ENCODE results near the gene KLKB1.

GRCh38 chr4:186265683-186266652 lies 38.7 kb downstream of the KLKB1 start, which contains the start of gene F11:
- TF ChIP-seq, protein P1, sequence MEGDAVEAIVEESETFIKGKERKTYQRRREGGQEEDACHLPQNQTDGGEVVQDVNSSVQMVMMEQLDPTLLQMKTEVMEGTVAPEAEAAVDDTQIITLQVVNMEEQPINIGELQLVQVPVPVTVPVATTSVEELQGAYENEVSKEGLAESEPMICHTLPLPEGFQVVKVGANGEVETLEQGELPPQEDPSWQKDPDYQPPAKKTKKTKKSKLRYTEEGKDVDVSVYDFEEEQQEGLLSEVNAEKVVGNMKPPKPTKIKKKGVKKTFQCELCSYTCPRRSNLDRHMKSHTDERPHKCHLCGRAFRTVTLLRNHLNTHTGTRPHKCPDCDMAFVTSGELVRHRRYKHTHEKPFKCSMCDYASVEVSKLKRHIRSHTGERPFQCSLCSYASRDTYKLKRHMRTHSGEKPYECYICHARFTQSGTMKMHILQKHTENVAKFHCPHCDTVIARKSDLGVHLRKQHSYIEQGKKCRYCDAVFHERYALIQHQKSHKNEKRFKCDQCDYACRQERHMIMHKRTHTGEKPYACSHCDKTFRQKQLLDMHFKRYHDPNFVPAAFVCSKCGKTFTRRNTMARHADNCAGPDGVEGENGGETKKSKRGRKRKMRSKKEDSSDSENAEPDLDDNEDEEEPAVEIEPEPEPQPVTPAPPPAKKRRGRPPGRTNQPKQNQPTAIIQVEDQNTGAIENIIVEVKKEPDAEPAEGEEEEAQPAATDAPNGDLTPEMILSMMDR (IDR thresholded peaks at IDR 0.05), result no peak
- TF ChIP-seq EP300 (IDR thresholded peaks at IDR 0.05), result no peak
- TF ChIP-seq POLR2A (IDR thresholded peaks at IDR 0.05), result no peak
